SHP77 (cell line): ENCODE measurements around the gene UGGT2.
"Not testable (repeated sequence)": the region's sequence is repeated elsewhere in the genome, so short reads cannot be mapped to it uniquely, and the experiment has no call there.

Experiments used
- DNase-seq, 2 experiments: peaks; one replicate each; lab custom pipeline; 2025; lab: John Stamatoyannopoulos, UW

Gene UGGT2

GRCh38 chr13:95898256-95898655, 154.9 kb downstream of the UGGT2 start:
- DNase-seq, result no peak

- DNase-seq, result no peak
Observed at GRCh38 chr13:95896301-95896700, 156.9 kb downstream of the UGGT2 start.

- no peak for DNase-seq
Observed at GRCh38 chr13:95893861-95894260, 159.3 kb downstream of the UGGT2 start.

- no peak for DNase-seq
Observed at GRCh38 chr13:95882121-95882520, 171.1 kb downstream of the UGGT2 start.

- no peak for DNase-seq
Observed at GRCh38 chr13:95880331-95880730, 172.9 kb downstream of the UGGT2 start.

GRCh38 chr13:95874286-95874685, 178.9 kb downstream of the UGGT2 start:
- no peak for DNase-seq

GRCh38 chr13:95870421-95870820, 182.8 kb downstream of the UGGT2 start:
- DNase-seq, result no peak

- no peak for DNase-seq
Observed at GRCh38 chr13:95865080-95865615, 188.1 kb downstream of the UGGT2 start.

GRCh38 chr13:95862408-95862807, 190.8 kb downstream of the UGGT2 start:
- DNase-seq, result no peak

GRCh38 chr13:95861296-95861695, 191.9 kb downstream of the UGGT2 start:
- no peak for DNase-seq

GRCh38 chr13:95858286-95859075, 194.7 kb downstream of the UGGT2 start:
- DNase-seq, result no peak

GRCh38 chr13:95845656-95846055, 207.5 kb downstream of the UGGT2 start:
- DNase-seq, result not testable (repeated sequence)

GRCh38 chr13:95842898-95843297, 210.3 kb downstream of the UGGT2 start:
- DNase-seq, result no peak

- no peak for DNase-seq
Observed at GRCh38 chr13:95841894-95842293, 211.3 kb downstream of the UGGT2 start.

GRCh38 chr13:95834134-95834765, 219.0 kb downstream of the UGGT2 start:
- peak; percentile 72 to 77 for DNase-seq

GRCh38 chr13:95833719-95834118, 219.5 kb downstream of the UGGT2 start:
- DNase-seq, result no peak

GRCh38 chr13:95833126-95833525, 220.1 kb downstream of the UGGT2 start:
- no peak for DNase-seq

- no peak for DNase-seq
Observed at GRCh38 chr13:95822303-95822702, 230.9 kb downstream of the UGGT2 start.

GRCh38 chr13:95814495-95814894, 238.7 kb downstream of the UGGT2 start:
- DNase-seq, result no peak

GRCh38 chr13:95813139-95813538, 240.1 kb downstream of the UGGT2 start:
- DNase-seq, result no peak

- DNase-seq, result no peak
Observed at GRCh38 chr13:95809429-95809828, 243.8 kb downstream of the UGGT2 start.

GRCh38 chr13:95805921-95806320, 247.3 kb downstream of the UGGT2 start:
- no peak for DNase-seq

- no peak for DNase-seq
Observed at GRCh38 chr13:95801825-95802224, 251.4 kb downstream of the UGGT2 start.
